IMR-90 (cell line): Measurements from ENCODE around the gene PIM3. TPM values are rescaled to one million over a fixed set of nuclear protein-coding genes. Genes with fewer than 3 reads are reported as not detected.

Experiments
- polyA plus RNA-seq, 3 experiments: library from polyadenylated mRNA; depleted of rRNA; stranded (reverse); fragments of >200 nt; gene quantifications; 2 replicates each; pipeline ENCODE4 v1.2.3, GENCODE V29; 2012; ENCODE audit warnings: low replicate concordance in 1 of 3
- total RNA-seq: library from RNA; depleted of rRNA; stranded (reverse); fragments of >200 nt; gene quantifications from 2 replicates; pipeline ENCODE4 v1.2.3, GENCODE V29; 2012
- TF ChIP-seq, protein P1 (sequence below): fragments of 150-350 bp; IDR thresholded peaks from 2 replicates; pipeline ENCODE4 v1.6.1; 2017; ENCODE audit warnings: mild to moderate bottlenecking, antibody characterized with exemption, low read length, low read depth

The PIM3 gene
- total and polyA plus RNA-seq, 2 of the 4 experiments (the other 2 are of a cell fraction), result 8.6 to 24.7 TPM

- TF ChIP-seq, protein P1, sequence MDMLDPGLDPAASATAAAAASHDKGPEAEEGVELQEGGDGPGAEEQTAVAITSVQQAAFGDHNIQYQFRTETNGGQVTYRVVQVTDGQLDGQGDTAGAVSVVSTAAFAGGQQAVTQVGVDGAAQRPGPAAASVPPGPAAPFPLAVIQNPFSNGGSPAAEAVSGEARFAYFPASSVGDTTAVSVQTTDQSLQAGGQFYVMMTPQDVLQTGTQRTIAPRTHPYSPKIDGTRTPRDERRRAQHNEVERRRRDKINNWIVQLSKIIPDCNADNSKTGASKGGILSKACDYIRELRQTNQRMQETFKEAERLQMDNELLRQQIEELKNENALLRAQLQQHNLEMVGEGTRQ, result no peak
Observed at GRCh38 chr22:49933236-49934159, 27.1 kb upstream of the PIM3 start (continued).
